Measurements from ENCODE around the gene BTBD16.

- TF ChIP-seq POLR2AphosphoS5 (IDR thresholded peaks at IDR 0.05; ENCODE audit: low read depth, low read length) (no peak), POLR2A (IDR thresholded peaks at IDR 0.05; ENCODE audit: low read depth, low read length) (no peak), TAF1 (IDR thresholded peaks at IDR 0.05; ENCODE audit: borderline replicate concordance, low read depth, low read length) (no peak)
Observed at GRCh38 chr10:122254831-122255230, 16.3 kb upstream of the BTBD16 start.

All from GM12892 (cell line).